Measurements from ENCODE around the gene OXSR1.
A peak's percentile ranks its signal among the peaks of the same experiment; 100 is the strongest.
"Not testable (repeated sequence)": the region's sequence is repeated elsewhere in the genome, so short reads cannot be mapped to it uniquely, and the experiment has no call there.

OXSR1 gene

GRCh38 chr3:38235466-38235865, 70.1 kb downstream of the OXSR1 start:
- DNase-seq, result no peak

DNA sequence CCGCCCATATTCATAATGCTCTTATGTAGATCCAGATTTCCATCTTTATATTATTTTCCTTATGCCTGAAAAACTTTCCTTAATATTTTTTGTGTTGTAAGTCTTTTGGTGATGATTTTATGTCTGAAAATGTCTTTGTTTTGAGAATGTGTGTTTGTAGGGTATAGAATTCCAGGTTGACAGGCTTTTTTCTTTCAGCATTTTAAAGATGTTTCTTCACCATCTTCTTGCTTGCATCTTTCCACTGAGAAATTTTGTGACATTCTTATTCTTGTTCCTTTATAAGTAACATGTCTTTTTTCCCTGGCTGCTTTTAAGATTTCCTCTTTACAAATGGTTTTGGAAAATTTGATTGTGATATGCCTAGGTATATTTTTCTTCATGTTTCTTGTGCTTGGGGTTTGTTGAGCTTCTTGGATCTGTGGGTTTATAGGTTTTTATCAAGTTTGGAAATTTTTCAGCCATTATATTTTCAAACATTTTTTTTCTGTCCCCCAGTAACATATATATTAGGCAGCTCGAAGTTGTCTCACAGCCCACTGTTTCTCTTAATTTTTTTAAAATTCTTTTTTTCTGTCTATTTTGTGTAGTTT, 73.2 kb downstream of the OXSR1 start:
- DNase-seq, result no peak

DNA sequence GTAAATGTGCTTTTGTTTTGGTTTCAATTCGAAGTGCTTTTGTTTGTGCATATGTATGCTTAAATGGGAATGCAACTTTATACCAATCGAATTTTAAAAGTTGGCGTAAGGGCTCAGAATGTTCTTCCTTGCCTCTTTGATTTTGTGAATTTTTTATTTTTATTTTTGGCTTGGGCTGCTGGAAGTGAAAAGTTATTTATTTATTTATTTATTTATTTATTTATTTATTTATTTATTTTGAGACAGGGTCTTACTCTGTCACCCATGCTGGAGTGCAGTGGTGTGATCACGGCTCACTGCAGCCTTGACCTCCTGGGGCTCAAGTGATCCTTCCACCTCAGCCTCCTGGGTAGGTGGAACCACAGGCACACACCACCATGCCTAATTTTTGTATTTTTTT, 77.5 kb downstream of the OXSR1 start:
- not testable (repeated sequence) for DNase-seq

DNA sequence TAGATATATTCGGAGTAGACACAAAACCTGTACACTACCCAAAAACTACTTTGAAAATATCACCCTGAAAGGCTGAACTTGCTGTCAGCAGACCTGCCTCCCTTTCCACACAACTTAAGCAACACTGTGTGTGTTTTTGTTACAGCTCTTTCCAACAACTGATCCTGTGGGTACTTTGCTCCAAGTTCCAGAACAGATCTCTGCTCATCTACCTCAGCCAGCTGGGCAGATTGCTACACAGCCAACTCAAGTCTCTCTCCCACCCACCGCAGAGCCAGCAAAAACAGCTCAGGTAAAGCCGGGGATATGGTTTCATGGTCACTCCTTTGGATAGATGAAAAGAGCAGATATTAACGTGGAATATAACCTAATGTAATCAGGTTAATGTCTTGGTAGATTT, 80.6 kb downstream of the OXSR1 start:
- no peak for DNase-seq

DNA sequence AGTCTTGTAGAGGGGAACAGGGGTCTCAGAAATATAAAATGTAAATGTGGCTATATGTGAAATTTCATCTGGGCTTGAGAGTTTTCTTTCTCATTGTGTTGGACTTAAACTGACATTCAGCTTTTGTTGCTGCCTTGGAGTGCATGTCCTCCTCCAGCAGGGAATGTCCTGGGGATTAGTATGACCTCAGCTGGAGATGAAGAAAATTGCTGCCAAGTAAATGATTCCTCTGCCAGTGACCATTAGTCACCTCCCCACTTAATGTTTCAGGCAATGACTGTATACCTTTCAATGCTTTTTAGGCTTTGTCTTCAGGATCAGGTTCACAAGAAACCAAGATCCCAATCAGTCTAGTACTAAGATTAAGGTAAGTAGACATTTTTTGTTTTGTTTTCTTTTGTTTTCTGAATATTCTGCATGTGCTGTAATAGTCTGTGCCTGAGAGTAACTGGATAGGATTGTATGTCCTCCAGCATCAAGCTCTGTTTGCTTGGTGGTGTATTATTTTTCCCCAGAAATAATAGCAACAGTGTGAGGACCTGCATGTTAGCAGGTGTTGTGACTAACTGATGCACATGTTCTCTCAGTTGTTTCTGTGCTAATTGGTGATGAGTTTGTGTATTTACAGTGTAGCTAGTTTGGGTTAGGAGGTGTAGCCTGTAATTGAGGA, 82.2 kb downstream of the OXSR1 start:
- DNase-seq, result peak in 1 of 2 experiments; percentile 45

- no peak for DNase-seq
Measured at GRCh38 chr3:38250198-38250597, 84.9 kb downstream of the OXSR1 start.

- DNase-seq, result no peak
Measured at GRCh38 chr3:38251197-38251596, 85.9 kb downstream of the OXSR1 start.

- DNase-seq, result no peak
Measured at GRCh38 chr3:38253704-38254103, 88.4 kb downstream of the OXSR1 start.

GRCh38 chr3:38254872-38255271, 89.5 kb downstream of the OXSR1 start:
- no peak for DNase-seq

DNA sequence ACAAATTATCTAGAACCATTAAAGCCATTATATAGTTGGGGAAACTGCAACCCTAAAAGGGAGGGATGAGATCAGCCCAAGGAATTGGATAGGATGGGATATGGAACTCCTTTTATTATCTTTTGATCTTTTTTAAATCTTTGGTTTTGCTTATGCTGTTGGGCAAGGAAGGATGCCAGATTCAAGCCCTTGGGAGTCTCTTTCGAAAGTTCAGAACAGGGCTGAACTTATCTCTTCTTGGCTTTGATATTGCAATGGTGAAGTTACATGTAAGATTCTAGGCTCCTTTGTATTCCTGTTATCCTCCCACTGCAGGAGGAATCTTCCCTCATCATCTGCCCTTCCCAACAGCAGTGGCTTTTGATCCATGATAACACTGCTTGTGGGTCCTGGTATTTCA, 90.3 kb downstream of the OXSR1 start:
- DNase-seq, result no peak

DNA sequence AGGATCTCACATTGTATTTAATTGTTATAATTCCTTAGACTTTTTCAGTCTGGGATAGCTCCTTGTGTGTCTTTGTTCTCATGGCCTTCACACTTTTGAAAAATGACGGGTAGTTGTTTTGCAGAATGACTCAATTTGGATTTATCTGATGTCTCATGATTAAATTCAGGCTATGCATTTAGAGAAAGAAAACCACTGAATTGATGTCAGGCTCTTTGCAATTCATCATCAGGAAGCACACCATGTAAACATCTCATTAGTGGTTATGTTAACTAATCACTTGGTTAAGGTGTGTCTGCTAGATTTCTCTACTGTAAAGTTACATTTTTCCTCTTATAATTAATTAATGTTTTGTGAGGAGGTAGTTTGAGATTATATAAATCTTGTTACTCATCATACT, 92.2 kb downstream of the OXSR1 start:
- no peak for DNase-seq

GRCh38 chr3:38260474-38260873, 95.1 kb downstream of the OXSR1 start:
- no peak for DNase-seq

GRCh38 chr3:38264353-38264771, 99.0 kb downstream of the OXSR1 start:
- DNase-seq, result no peak

DNA sequence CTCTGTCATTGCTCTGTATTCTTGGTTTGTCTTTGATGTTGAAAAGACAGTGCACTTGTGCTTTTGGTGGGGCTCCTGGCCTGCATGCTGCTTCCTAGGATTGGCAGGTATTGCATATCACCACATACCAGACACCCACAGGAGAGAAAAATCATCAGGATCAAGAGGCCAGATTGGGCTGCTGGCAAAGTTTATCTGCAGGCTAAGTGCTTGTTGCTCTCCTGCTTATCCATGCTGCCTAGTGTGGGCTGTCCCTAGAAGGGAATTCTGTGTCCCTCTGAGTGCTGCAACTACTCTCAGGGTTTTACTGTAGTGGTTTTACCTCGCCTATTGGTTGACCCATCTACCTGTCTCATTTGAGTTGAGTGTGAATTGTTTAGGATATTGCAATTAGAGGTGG, 99.4 kb downstream of the OXSR1 start:
- DNase-seq, result no peak

DNA sequence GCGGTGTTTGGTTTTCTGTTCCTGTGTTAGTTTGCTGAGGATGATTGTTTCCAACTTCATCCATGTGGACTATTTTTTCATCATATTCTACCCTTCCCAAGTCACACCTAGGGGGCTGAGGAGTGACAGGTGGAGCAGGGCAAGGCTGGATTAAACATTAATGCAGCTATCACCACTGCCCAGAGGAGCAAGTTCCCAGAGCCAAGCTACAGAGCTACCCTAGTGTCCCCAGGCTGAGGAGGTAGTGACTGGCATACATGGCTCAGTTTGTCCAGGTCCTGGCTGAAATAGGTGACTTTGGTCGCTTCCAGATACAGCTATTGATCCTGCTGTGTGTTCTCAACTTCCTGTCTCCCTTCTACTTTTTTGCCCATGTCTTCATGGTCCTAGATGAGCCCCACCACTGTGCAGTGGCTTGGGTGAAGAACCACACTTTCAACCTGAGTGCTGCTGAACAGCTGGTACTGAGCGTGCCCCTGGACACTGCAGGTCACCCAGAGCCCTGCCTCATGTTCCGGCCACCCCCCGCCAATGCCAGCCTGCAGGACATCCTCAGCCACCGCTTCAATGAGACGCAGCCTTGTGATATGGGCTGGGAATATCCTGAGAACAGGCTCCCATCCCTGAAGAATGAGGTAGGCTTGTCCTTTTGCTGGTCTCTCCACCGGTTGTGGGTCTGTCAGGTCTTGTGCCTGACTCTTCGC, 100.4 kb downstream of the OXSR1 start, which contains the start of gene SLC22A13:
SLC22A13 (plus strand) TSS at position 209 of the 704 bp plus-strand sequence; CDS start at position 258, 49 bp downstream.
- no peak for DNase-seq

- DNase-seq, result no peak
Measured at GRCh38 chr3:38266810-38267209, 101.5 kb downstream of the OXSR1 start.

DNA sequence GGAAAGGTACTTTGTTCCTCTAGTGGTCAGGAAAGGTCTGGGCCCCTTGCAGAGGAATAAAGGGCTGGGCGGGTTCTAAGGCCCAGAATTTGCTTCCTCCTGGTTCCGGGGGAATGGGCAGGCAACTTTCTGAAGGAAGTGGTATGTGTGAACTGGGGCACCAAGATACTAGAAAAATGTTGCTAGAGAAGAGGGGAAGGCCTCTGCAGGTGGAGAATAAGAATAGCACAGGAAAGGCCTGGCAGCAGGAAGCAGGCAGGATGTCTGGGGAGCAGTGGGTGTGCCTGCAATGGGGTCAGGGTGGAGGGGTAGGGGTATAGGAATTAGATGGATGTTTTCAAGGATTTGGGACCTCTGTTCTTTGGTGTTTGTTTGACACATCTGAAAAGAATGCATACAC, 102.3 kb downstream of the OXSR1 start:
- no peak for DNase-seq

GRCh38 chr3:38268087-38268486, 102.8 kb downstream of the OXSR1 start:
- no peak for DNase-seq

- DNase-seq, result no peak
Measured at GRCh38 chr3:38268522-38268921, 103.2 kb downstream of the OXSR1 start.

- no peak for DNase-seq
Measured at GRCh38 chr3:38270606-38271005, 105.3 kb downstream of the OXSR1 start.

DNA sequence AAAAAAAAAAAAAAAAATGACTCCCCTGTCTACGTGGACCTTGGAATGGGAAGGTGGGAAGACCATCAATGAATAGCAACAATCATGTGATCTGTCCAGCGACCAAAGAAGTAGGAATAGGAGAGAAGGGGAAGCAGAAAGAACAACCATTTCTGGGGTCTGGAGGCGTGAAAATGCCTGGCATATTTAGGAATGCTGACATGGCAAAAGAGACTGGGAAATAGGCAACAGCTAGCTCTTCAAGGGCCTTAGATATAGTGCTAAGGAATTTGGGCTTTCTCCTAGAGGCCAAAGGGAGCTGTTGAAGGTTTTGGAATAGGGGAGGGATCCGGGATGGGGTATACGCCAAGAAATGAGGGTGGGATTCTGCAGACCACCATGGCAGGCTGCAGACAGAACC, 106.2 kb downstream of the OXSR1 start:
- no peak for DNase-seq

GRCh38 chr3:38274864-38275649, 109.7 kb downstream of the OXSR1 start:
- no peak for DNase-seq

DNA sequence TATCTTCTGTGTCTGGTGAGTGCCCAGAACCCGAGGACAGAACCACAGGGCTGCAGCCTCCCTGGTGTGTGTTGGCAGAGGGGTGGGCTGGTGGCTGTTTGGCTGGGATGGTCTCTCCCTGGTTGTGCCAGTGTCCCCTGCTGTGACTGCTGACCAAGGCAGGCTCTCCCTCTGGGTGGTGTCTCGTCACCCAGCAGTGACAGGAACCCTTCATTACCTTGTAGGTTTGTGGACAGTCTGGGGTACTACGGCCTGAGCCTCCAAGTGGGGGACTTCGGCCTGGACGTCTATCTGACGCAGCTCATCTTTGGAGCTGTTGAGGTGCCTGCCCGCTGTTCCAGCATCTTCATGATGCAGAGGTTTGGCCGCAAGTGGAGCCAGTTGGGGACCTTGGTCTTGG, 110.3 kb downstream of the OXSR1 start:
- DNase-seq, result no peak
